H1 (cell line): ENCODE data around the gene EFR3B. TPM values are rescaled to one million over a fixed set of nuclear protein-coding genes. Genes with fewer than 3 reads are reported as not detected.

Experiments used
- ASH2L ChIP-seq: fragments of 200-600, 300-600 bp; sonication (generic); IDR thresholded peaks from one replicate; pipeline ENCODE4 v1.7.1; 2017; ENCODE audit warnings: low read length
- CBX5 ChIP-seq: fragments of 300-800, 300-1000 bp; sonication (generic); IDR thresholded peaks from 2 replicates; pipeline ENCODE4 v1.7.1; 2016; ENCODE audit warnings: antibody characterized with exemption, low read length, low read depth
- NANOG ChIP-seq: IDR thresholded peaks from 2 replicates; pipeline ENCODE4 v1.6.1; 2011; ENCODE audit warnings: low read length, low read depth, mild to moderate bottlenecking, inconsistent platforms; ENCODE audit not compliant: insufficient read depth, poor library complexity, severe bottlenecking
- PHF8 ChIP-seq: fragments of 200-600 bp; sonication (generic); conservative IDR thresholded peaks from 2 replicates; pipeline ENCODE4 v1.7.1; 2012; ENCODE audit warnings: low read depth, mild to moderate bottlenecking, inconsistent platforms, low read length, moderate library complexity
- SAP30 ChIP-seq: fragments of 300-600 bp; sonication (generic); IDR thresholded peaks from 2 replicates; pipeline ENCODE4 v1.7.1; 2012; ENCODE audit warnings: low read length, moderate library complexity, mild to moderate bottlenecking, inconsistent platforms; ENCODE audit not compliant: insufficient read depth, insufficient replicate concordance
- SP1 ChIP-seq: IDR thresholded peaks from 2 replicates; pipeline ENCODE4 v1.6.1; 2011; ENCODE audit warnings: low read depth, low read length
- SP2 ChIP-seq: IDR thresholded peaks from 2 replicates; pipeline ENCODE4 v1.6.1; 2012; ENCODE audit warnings: mild to moderate bottlenecking, low read length, inconsistent platforms
- polyA plus RNA-seq, 7 experiments: library from polyadenylated mRNA; depleted of rRNA in 3 of 7; stranded (reverse) in 5 of 7; unstranded in 2 of 7; fragments of >200 nt in 5 of 7; fragments of 200-250 nt in 2 of 7; gene quantifications; 1 replicate in 5 of 7; 2 replicates in 1 of 7; 4 replicates in 1 of 7; pipeline versions ENCODE4 v1.2.1 to v1.2.3, GENCODE V29; 2011 to 2013; ENCODE audit warnings: missing spikeins in 2 of 7, mixed read lengths in 2 of 7
- total RNA-seq: library from RNA; stranded (reverse); fragmentation: NEBNext Ultra II Directional; extraction: Animal tissue kit (Norgen Biotek cat#: 25700); gene quantifications from 2 replicates; pipeline ENCODE4 v1.2.1, GENCODE V29; 2021
- TF ChIP-seq, protein P1 (sequence below): fragments of 300-600 bp; sonication (generic); IDR thresholded peaks from 2 replicates; pipeline ENCODE4 v1.7.1; 2012; ENCODE audit warnings: low read length, moderate library complexity, mild to moderate bottlenecking, inconsistent platforms; ENCODE audit not compliant: insufficient replicate concordance

Gene EFR3B
- total and polyA plus RNA-seq, 2 of the 8 experiments (the other 6 are each of a cell fraction or from before 2014, with no cell fraction given): 3.4 to 9.6 TPM

- TF ChIP-seq, protein P1, sequence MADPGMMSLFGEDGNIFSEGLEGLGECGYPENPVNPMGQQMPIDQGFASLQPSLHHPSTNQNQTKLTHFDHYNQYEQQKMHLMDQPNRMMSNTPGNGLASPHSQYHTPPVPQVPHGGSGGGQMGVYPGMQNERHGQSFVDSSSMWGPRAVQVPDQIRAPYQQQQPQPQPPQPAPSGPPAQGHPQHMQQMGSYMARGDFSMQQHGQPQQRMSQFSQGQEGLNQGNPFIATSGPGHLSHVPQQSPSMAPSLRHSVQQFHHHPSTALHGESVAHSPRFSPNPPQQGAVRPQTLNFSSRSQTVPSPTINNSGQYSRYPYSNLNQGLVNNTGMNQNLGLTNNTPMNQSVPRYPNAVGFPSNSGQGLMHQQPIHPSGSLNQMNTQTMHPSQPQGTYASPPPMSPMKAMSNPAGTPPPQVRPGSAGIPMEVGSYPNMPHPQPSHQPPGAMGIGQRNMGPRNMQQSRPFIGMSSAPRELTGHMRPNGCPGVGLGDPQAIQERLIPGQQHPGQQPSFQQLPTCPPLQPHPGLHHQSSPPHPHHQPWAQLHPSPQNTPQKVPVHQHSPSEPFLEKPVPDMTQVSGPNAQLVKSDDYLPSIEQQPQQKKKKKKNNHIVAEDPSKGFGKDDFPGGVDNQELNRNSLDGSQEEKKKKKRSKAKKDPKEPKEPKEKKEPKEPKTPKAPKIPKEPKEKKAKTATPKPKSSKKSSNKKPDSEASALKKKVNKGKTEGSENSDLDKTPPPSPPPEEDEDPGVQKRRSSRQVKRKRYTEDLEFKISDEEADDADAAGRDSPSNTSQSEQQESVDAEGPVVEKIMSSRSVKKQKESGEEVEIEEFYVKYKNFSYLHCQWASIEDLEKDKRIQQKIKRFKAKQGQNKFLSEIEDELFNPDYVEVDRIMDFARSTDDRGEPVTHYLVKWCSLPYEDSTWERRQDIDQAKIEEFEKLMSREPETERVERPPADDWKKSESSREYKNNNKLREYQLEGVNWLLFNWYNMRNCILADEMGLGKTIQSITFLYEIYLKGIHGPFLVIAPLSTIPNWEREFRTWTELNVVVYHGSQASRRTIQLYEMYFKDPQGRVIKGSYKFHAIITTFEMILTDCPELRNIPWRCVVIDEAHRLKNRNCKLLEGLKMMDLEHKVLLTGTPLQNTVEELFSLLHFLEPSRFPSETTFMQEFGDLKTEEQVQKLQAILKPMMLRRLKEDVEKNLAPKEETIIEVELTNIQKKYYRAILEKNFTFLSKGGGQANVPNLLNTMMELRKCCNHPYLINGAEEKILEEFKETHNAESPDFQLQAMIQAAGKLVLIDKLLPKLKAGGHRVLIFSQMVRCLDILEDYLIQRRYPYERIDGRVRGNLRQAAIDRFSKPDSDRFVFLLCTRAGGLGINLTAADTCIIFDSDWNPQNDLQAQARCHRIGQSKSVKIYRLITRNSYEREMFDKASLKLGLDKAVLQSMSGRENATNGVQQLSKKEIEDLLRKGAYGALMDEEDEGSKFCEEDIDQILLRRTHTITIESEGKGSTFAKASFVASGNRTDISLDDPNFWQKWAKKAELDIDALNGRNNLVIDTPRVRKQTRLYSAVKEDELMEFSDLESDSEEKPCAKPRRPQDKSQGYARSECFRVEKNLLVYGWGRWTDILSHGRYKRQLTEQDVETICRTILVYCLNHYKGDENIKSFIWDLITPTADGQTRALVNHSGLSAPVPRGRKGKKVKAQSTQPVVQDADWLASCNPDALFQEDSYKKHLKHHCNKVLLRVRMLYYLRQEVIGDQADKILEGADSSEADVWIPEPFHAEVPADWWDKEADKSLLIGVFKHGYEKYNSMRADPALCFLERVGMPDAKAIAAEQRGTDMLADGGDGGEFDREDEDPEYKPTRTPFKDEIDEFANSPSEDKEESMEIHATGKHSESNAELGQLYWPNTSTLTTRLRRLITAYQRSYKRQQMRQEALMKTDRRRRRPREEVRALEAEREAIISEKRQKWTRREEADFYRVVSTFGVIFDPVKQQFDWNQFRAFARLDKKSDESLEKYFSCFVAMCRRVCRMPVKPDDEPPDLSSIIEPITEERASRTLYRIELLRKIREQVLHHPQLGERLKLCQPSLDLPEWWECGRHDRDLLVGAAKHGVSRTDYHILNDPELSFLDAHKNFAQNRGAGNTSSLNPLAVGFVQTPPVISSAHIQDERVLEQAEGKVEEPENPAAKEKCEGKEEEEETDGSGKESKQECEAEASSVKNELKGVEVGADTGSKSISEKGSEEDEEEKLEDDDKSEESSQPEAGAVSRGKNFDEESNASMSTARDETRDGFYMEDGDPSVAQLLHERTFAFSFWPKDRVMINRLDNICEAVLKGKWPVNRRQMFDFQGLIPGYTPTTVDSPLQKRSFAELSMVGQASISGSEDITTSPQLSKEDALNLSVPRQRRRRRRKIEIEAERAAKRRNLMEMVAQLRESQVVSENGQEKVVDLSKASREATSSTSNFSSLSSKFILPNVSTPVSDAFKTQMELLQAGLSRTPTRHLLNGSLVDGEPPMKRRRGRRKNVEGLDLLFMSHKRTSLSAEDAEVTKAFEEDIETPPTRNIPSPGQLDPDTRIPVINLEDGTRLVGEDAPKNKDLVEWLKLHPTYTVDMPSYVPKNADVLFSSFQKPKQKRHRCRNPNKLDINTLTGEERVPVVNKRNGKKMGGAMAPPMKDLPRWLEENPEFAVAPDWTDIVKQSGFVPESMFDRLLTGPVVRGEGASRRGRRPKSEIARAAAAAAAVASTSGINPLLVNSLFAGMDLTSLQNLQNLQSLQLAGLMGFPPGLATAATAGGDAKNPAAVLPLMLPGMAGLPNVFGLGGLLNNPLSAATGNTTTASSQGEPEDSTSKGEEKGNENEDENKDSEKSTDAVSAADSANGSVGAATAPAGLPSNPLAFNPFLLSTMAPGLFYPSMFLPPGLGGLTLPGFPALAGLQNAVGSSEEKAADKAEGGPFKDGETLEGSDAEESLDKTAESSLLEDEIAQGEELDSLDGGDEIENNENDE: peak; percentile 58
- peak; percentile 19 for TF ChIP-seq ASH2L
- TF ChIP-seq CBX5: no peak
- no peak for TF ChIP-seq SAP30
- 0 out of 2 replicates have a peak, but pooled peaks have one; percentile 32 for TF ChIP-seq SP1
- no peak for TF ChIP-seq PHF8
- TF ChIP-seq NANOG: peak; percentile 70
- no peak for TF ChIP-seq SP2
Observed at GRCh38 chr2:25089605-25090315, 47.9 kb downstream of the EFR3B start (continued).
